Measurements from ENCODE around the gene RCOR1. TPM values are rescaled to one million over a fixed set of nuclear protein-coding genes. Genes with fewer than 3 reads are reported as not detected.

The RCOR1 gene
- polyA plus RNA-seq, 2 of the 4 experiments (the other 2 are of a cell fraction) = 17.7 to 24.7 TPM

- Histone ChIP-seq H3K4me1 (peaks cover 32% of the 10 kb centered on the region), H3K27ac (no peak overlapping the region), H3K9me3 (no peaks in the 10 kb centered on the region), H3K4me3 (no peak overlapping the region), H3K4me2 (no peak overlapping the region)
- TF ChIP-seq HDAC2 (IDR thresholded peaks at IDR 0.05) = no peak
- no peak for TF ChIP-seq TP53 (CRISPR knock-in tag; IDR thresholded peaks at IDR 0.05)
- no peak for TF ChIP-seq BCL3 (IDR thresholded peaks at IDR 0.05)
- no peak for TF ChIP-seq NFE2L2 (conservative IDR thresholded peaks at IDR 0.05; ENCODE audit: low read length)
- TF ChIP-seq SMC3 (IDR thresholded peaks at IDR 0.05) = no peak
- TF ChIP-seq ZFP36 (IDR thresholded peaks at IDR 0.05; ENCODE audit: borderline replicate concordance, partially characterized antibody) = no peak
- TF ChIP-seq RCOR1 (IDR thresholded peaks at IDR 0.05; ENCODE audit: low read depth, low read length) = no peak
- no peak for TF ChIP-seq MAFK (IDR thresholded peaks at IDR 0.05; ENCODE audit: partially characterized antibody)
- no peak for TF ChIP-seq USF2 (IDR thresholded peaks at IDR 0.05)
- no peak for TF ChIP-seq RFX5 (IDR thresholded peaks at IDR 0.05)
- TF ChIP-seq HOXA7 (CRISPR knock-in tag; IDR thresholded peaks at IDR 0.05) = no peak
- TF ChIP-seq SREBF2 (IDR thresholded peaks at IDR 0.05) = no peak
- no peak for TF ChIP-seq ZNF302 (CRISPR knock-in tag; IDR thresholded peaks at IDR 0.05)
- TF ChIP-seq ZC3H11A (IDR thresholded peaks at IDR 0.05) = no peak
- TF ChIP-seq MAX (IDR thresholded peaks at IDR 0.05) = no peak
- TF ChIP-seq PBX3 (IDR thresholded peaks at IDR 0.05) = no peak
- no peak for TF ChIP-seq NR3C1 (IDR thresholded peaks at IDR 0.05)
- no peak for TF ChIP-seq EP300 (IDR thresholded peaks at IDR 0.05)
- no peak for TF ChIP-seq E2F6 (IDR thresholded peaks at IDR 0.05; ENCODE audit: borderline replicate concordance, low read depth)
- DNase-seq (ENCODE audit: low read depth in 1 of 2, low spot score in 1 of 2) = no peak
- ChIA-PET CTCF (interaction anchor here (0.6 to 3.3 kb wide), 6 partner anchors 9 to 1083 kb away, joined by 3 to 23 read pairs (median 3); no protein-coding TSS in a partner anchor), POLR2A (no interaction called here)
- 90% methylated on average over 7 of the region's 7 CpGs for WGBS (ENCODE audit: missing lambda C conversion rate)
- no peak for ATAC-seq
- FAIRE-seq = no peak
Measured at GRCh38 chr14:102686196-102686801, 93.8 kb downstream of the RCOR1 start.

GRCh38 chr14:102688290-102688689, 95.8 kb downstream of the RCOR1 start:
- POLR2A ChIA-PET = no interaction called here
- Histone ChIP-seq H3K27ac (no peak overlapping the region), H3K4me2 (no peak overlapping the region), H3K4me1 (peaks cover 32% of the 10 kb centered on the region), H3K4me3 (no peak overlapping the region), H3K9me3 (no peaks in the 10 kb centered on the region)
- CTCF ChIA-PET = interaction anchor here (1.2 kb wide), 1 partner anchor 11 kb away, joined by 3 read pairs; no protein-coding TSS in a partner anchor
- DNase-seq (ENCODE audit: low read depth in 1 of 2, low spot score in 1 of 2) = no peak
- TF ChIP-seq TFCP2L1 (CRISPR knock-in tag; IDR thresholded peaks at IDR 0.05) (no peak), NPAS2 (CRISPR knock-in tag; IDR thresholded peaks at IDR 0.05; ENCODE audit: borderline replicate concordance) (no peak), POLR2AphosphoS2 (conservative IDR thresholded peaks at IDR 0.05; ENCODE audit: low read length) (no peak), HOXA7 (CRISPR knock-in tag; IDR thresholded peaks at IDR 0.05) (no peak)
- no peak for ATAC-seq
- FAIRE-seq = no peak
- WGBS (ENCODE audit: missing lambda C conversion rate) = 99% methylated on average over 3 of the region's 3 CpGs

All from A549 (cell line).